GM19025 (cell line): Measurements from ENCODE around the gene ZNF532.
"Not testable (repeated sequence)": the region's sequence is repeated elsewhere in the genome, so short reads cannot be mapped to it uniquely, and the experiment has no call there.

Experiments used
- ATAC-seq: cut with Tn5 transposase; IDR thresholded peaks from one replicate; pipeline ENCODE4 v1.9.1; 2021; ENCODE audit warnings: mild to moderate bottlenecking, low read depth, moderate library complexity; ENCODE audit not compliant: unreplicated experiment

The ZNF532 gene

DNA sequence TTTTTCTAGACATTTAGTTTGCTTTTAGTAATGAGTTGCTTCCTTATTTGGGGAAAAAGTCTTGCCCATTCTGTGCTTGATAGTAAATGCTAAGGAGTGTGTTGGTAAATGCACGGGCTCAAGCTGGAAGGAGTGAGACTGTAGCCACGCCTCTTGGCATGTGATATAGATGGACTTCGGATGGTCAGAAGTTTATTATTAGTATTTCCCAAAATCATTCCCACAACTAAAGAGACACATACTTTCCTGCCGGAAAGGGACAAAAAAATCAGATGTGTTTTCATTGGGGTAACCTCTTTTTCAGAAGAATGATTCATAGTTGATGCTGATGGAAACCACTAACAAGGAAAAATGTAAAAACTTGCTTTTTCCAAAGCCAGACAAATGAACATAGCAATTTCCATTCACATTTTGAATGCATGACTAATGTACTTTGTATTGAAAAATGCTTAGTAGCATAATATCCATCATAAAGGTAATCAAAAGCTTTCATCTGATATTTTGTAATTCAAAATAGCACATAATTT is 133.2 kb downstream of the ZNF532 start:
- no peak for ATAC-seq

DNA sequence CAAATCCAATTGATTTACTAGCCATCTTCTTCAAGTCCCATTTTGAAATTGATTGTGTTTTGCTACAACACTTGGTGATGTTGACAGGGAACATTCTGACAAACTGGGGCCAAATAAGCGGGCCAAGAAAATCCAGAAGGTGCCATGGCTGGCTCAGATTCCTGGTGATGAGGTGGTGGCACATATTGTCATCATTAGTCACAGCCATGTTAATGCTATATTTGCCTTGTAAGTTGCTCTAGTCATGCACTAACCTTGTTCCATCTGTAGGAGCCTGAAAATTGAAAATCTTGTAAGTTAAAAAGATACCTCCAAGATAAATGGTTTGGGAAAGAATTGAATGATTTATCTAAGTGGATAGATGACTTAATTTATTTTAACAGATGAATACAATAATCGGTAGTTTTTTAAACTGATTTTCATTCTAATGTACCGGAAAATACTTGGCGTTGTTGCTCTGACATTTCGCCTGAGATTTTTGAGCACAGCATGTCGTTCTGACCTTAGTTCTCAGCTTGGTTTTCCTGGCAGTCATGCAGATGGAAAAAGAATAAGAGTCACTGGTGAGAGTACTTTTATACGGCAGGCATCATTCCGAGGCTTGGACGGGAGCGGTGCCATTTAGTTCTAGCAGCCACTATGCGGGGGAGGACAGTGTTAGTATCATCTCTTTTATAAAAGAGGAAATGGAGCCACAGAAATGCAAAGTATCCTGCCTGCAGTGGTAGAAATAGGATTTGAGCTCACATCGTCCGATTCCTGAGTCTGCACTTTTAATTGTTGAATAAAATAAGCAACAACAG is 133.9 kb downstream of the ZNF532 start:
- ATAC-seq = no peak

- no peak for ATAC-seq
Observed at GRCh38 chr18:59001166-59001565, 136.5 kb downstream of the ZNF532 start.

DNA sequence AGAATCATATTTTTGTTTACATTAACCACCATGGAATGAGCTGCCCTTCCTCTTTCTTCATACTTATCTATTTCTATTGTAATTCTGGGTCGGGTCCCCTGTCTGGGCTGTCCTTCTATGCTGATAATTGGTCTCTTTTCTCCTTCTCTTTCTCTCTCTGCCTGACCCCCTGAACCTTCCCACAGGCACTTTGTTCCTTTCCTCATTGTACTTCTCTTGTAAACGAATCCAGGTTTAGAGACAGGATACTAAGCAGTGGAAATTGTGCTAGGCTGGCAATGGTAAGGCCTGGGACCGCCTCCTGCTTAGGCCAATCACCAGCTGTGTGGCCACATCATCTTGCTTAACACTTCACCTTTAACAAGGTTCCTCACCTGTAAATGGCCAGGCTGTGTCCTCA is 137.0 kb downstream of the ZNF532 start:
- no peak for ATAC-seq

DNA sequence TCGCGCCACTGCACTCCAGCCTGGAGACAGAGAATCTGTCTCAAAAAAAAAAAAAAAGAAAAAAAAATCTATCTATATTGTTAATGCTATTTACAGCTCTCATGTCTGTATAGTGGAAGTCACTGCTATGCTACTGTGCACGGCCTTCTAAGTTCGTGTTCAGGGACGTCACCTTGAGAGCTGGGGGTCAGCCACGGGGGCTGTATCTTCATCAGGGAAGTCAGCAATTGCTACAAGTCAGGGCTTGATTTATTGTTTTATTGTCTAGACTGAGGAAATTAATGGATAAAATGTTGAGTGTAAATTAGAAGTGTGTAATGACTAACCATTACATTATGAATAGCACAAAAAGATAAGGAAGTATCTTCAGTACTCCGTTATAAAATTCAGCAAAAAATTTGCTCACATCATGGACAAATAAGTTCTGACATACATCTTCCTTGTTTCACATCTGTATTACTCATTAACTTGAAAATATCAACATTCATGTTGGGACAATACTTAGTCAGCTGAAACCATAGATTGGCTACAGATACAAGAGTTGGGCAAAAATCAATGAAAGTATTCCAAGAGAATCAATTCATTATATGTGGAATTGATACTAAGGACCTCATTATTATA is 138.4 kb downstream of the ZNF532 start:
- ATAC-seq = no peak

DNA sequence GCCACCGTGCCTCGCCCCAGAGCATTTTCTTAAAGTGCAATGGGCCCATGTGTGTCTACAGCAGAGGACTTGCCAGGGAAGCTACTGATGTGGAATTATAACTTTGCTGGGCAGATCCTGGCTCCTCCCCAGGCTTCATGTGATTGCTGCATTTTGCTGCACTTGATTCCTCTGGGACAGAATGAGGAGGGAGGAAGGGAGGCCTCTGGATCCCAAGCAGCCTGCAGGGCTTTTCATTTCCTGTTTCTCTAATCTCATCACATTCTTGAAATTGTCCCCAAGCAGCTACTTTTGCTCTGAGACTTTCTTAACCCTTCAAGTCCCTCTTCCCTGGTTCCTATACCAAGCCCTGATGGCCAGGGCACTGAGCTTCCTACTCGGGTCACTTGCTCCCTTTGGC is 140.6 kb downstream of the ZNF532 start:
- no peak for ATAC-seq

- ATAC-seq = no peak
Observed at GRCh38 chr18:59006461-59007067, 141.9 kb downstream of the ZNF532 start.

- no peak for ATAC-seq
Observed at GRCh38 chr18:59008302-59008974, 143.8 kb downstream of the ZNF532 start.

DNA sequence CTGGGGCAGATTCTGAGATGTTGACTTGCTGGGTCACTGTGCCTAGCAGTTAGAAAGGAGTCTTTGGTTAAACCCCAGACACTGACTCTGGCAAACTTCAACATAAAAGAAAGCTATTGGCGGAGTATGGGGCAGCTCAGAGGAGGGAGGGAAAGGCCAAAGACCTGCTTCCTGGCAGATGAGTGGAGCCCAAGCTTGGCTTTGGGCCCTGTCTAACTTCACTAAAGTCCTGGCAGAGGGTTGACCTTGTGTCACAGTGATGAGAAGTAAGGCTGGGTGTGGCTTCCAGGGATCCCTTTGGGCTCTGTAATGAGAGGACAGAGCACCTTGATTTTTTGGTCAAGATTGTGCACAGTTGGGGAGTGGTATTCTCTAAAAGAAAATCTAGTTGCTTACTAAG is 145.2 kb downstream of the ZNF532 start:
- ATAC-seq = no peak

GRCh38 chr18:59011289-59011688 is 146.6 kb downstream of the ZNF532 start:
- ATAC-seq = no peak

DNA sequence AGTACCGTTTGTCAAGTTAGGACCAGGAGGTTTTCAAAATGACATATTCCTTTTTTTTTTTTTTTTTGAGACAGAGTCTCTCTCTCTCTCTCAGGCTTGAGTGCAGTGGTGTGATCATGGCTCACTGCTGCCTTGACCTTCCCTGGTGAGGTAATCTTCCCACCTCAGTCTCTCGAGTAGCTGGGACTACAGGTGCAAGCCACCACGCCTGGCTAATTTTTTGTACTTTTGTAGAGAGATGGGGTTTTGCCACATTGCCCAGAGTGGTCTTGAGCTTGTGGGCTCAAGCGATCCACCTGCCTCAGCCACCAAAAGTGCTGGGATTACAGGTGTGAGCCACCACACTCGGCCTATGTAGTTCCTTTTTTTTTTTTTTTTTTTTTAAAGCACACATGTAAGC is 147.1 kb downstream of the ZNF532 start:
- ATAC-seq = no peak

DNA sequence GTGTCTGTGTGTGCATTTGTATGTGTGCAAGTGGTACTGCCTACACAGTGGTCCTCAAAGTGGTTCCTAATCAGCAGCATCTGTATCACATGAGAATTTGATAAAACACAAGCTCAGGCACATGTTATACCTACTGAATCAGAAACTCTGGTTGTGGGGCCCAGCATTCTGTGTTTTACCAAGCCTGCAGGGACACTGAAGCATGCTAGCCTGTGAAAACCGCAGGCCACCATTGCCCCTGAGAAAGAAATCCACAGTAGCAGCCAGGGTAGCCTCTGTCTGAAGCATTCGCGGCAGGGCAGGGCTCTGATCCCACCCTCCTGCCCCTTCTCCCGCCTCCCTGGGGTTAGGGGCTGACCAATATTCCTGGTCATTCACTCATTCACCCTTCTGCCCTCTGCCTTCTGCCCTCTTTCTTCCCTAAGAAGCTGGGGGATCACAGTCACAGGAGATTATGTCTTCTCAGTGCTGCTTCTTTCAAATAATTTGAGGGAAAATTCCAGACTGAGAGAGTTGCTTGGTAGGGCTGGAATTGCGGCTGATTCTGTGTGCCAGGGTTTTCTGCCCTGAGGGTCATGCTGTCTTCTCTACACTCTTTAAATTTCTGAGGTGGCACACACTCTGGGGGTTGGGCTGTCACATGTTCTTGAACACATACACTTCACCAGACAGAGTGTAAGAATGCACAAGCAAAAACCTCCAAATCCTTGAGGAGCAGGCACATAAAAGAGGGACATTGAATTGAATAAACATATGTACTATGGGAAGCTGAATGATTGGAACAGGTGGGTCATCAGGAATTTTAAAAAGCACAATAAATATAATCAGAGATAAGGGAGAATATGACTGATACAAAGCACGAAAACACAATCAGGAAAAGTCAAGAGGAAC is 148.4 kb downstream of the ZNF532 start:
- ATAC-seq = no peak

DNA sequence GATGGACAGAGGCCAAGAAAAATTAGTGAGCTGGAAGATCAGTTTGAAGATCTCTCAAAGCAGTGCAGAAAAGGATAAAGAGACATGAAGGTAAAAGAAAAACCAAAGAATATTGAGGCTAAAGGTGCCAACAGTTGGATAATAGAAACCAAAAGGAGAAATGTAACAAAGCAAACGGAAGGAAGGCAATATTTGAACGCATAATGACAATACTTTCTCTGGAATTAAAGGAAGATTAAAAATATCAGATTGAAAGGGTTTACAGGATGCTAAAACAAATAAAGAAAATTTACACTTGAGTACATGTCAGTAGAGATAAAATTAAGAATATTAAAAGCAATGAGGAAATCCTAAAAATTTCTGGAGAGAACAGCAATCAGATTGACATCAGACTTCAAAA is 149.1 kb downstream of the ZNF532 start:
- no peak for ATAC-seq

DNA sequence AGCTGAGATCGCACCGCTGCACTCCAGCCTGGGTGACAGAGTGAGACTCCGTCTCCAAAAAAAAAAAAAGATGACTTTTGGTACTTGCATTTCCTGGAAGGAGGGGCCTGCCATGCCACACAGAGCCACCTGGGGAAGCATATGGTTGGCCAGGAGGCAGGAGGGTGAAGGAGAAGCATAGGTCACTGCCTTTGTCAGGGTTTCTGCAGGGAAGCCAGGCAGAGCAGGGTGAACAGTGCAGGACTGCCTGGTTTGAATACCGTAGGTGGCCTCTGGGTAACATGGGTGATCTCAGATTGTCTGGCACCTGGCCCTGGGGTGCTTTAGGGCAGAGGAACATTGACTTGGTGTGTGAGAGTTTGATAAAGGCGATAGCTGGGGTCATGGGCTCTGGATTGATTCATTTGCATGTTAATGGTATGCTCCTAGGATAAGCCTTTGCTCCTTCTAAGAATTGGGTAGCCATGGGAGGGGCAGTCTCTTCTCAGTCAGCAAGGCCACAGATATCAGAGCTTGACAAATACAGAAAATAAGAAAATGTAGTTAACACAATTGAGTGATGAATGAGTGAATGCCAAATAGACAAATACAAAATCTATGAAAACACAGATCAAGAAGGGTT is 151.0 kb downstream of the ZNF532 start:
- ATAC-seq = no peak

GRCh38 chr18:59021500-59021899 is 156.8 kb downstream of the ZNF532 start:
- ATAC-seq = no peak

DNA sequence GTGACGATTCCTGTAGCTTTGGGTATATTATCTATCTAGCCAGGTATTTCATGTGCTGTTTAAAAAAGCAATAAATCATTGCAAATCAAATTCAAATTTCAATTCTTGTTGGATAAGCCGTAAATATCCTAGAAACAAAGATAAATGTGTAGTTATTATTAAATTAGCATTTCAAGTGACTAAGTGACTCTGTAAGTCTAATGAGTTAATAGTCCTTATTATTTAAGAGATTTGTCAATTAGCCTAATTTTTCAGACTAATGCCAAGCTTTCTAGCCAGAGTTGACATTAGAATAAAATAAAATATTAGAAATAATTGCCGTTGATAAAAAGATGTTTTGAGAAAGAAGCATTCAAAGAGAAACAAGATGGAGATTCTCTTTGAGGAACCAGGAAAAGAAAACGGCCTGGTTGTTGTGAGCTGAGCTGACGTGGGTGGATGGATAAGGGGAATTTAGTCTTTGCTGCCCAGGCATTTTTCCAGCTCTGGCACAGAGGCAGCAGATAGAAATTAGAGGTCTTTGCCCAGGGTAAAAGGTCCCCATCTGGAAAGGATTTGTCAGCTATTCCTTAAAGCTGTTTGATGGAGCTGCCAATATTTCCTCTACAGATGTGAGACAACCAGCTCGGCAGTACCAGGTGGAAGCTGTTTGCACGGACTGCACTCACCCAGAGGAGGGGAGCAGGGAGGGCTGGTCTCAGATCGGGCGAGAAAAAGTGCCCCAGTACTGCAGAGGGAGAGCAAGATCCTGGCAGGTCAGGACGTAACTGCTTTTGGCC is 157.7 kb downstream of the ZNF532 start:
- ATAC-seq = no peak

- ATAC-seq = no peak
Observed at GRCh38 chr18:59024829-59025228, 160.2 kb downstream of the ZNF532 start.

DNA sequence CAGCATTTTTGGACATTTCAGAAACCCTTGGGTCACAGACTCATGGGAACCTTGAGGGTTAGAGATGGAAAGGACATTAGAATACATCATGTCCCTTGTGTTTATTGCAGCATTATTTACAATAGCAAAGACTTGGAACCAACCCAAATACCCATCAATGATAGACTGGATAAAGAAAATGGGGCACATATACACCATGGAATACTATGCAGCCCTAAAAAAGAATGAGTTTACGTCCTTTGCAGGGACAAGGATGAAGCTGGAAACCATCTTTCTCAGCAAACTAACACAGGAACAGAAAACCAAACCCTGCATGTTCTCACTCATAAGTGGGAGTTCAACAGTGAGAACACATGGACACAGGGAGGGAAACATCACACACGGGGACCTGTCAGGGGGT is 160.9 kb downstream of the ZNF532 start:
- not testable (repeated sequence) for ATAC-seq

- ATAC-seq = no peak
Observed at GRCh38 chr18:59026364-59026763, 161.7 kb downstream of the ZNF532 start.
